ENCODE measurements around the gene CAPN9. TPM values are rescaled to one million over a fixed set of nuclear protein-coding genes. Genes with fewer than 3 reads are reported as not detected.

Gene CAPN9
- total RNA-seq, 4 donors from 2014 or later, result not detected

DNA sequence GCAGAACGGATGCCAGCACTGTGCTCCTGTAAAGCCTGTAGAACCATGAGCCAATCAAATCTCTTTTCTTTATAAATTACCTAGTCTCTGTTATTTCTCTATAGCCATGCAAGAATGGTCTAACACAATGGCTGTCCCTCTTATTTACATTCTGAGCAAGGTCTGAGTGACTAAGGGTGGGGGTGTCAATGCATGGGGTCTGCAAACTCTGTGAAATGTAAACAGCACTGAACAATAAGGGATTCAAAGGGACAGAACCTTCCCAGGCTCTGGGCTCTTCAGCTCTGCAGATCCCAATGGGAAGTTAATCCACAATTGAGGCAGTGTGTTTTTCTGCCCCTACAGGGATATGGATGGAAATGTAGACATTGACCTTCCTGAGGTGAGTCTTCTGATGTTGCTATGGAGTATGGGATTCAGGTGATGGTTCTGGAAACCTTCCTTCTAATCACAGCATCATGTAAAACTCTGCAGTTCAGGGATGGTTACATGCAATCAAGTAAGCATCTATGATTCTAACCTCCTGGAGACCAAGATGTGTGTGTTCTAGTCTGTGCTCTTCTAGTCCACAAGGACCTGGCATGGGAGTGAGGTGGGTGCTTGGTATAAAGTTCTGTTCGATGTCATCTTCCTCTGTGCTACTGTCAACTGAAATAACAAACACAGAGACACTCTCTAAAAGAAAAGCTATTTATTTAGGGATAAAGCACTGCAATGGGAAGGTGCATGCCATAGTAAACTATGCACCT is 38.6 kb downstream of the CAPN9 start:
- no peak overlapping the region for H3K4me3 ChIP-seq
- TF ChIP-seq, protein P1, sequence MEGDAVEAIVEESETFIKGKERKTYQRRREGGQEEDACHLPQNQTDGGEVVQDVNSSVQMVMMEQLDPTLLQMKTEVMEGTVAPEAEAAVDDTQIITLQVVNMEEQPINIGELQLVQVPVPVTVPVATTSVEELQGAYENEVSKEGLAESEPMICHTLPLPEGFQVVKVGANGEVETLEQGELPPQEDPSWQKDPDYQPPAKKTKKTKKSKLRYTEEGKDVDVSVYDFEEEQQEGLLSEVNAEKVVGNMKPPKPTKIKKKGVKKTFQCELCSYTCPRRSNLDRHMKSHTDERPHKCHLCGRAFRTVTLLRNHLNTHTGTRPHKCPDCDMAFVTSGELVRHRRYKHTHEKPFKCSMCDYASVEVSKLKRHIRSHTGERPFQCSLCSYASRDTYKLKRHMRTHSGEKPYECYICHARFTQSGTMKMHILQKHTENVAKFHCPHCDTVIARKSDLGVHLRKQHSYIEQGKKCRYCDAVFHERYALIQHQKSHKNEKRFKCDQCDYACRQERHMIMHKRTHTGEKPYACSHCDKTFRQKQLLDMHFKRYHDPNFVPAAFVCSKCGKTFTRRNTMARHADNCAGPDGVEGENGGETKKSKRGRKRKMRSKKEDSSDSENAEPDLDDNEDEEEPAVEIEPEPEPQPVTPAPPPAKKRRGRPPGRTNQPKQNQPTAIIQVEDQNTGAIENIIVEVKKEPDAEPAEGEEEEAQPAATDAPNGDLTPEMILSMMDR (IDR thresholded peaks at IDR 0.05 in 4 of 5, conservative IDR thresholded peaks at IDR 0.05 in 1 of 5), result no peak
- TF ChIP-seq POLR2A (IDR thresholded peaks at IDR 0.05), result no peak
- H3K27me3 ChIP-seq, result no peaks in the 10 kb centered on the region
- intact Hi-C loops (cut with DNase I; ENCODE audit: low total_unique reads), result no loop called here
- no peak overlapping the region for H3K27ac ChIP-seq
- no peaks in the 10 kb centered on the region for H3K36me3 ChIP-seq
- in situ Hi-C loops (cut with MboI; ENCODE audit: low sequenced_read_pairs in 4 of 4), result loop anchor here in 1 of 4 donors (25.0 kb wide), 1 partner anchor 401 kb away; no protein-coding TSS in a partner anchor
- no peaks in the 10 kb centered on the region for H3K9me3 ChIP-seq
- no peaks in the 10 kb centered on the region for H3K4me1 ChIP-seq
- no peak for DNase-seq
- no peak for ATAC-seq

- intact Hi-C loops (cut with DNase I; ENCODE audit: low total_unique reads) (no loop called here), in situ Hi-C loops (cut with MboI; ENCODE audit: low sequenced_read_pairs in 4 of 4) (loop anchor here in 1 of 4 donors (25.0 kb wide), 1 partner anchor 401 kb away; no protein-coding TSS in a partner anchor)
- Histone ChIP-seq H3K4me1 (no peaks in the 10 kb centered on the region), H3K36me3 (no peaks in the 10 kb centered on the region), H3K9me3 (no peaks in the 10 kb centered on the region), H3K27ac (no peak overlapping the region), H3K4me3 (no peak overlapping the region), H3K27me3 (no peaks in the 10 kb centered on the region)
- ATAC-seq (no peak), DNase-seq (no peak)
- TF ChIP-seq, protein P1 (IDR thresholded peaks at IDR 0.05 in 4 of 5, conservative IDR thresholded peaks at IDR 0.05 in 1 of 5), result no peak
- TF ChIP-seq POLR2A (IDR thresholded peaks at IDR 0.05), result no peak
These were observed 39.2 kb downstream of the CAPN9 start for GRCh38 chr1:230786385-230786753.

DNA sequence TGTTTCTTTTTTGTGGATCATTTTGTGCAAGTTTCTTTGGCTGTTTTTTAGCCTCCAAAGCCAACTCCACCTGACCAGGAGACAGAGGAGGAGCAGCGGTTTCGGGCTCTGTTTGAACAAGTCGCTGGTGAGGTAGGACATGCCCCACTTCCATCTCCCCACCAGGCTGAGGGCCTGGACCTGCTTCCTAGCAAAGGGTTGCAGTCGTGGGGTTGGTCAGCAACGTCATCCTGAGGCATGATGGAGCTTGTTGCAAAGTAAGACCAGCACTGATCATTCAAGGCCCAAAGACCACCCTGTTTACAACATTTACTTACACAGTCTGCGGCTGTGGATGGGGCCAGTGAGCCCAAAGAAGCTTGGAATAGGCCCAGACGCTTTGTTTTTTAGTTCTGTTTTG is 40.3 kb downstream of the CAPN9 start:
- no peak for ATAC-seq
- no peak overlapping the region for H3K27ac ChIP-seq
- DNase-seq, result no peak
- TF ChIP-seq, protein P1 (IDR thresholded peaks at IDR 0.05 in 4 of 5, conservative IDR thresholded peaks at IDR 0.05 in 1 of 5), result no peak
- TF ChIP-seq POLR2A (IDR thresholded peaks at IDR 0.05), result no peak
- H3K4me1 ChIP-seq, result no peaks in the 10 kb centered on the region
- H3K27me3 ChIP-seq, result no peaks in the 10 kb centered on the region
- intact Hi-C loops (cut with DNase I; ENCODE audit: low total_unique reads), result no loop called here
- no peaks in the 10 kb centered on the region for H3K9me3 ChIP-seq
- in situ Hi-C loops (cut with MboI; ENCODE audit: low sequenced_read_pairs in 4 of 4), result loop anchor here in 1 of 4 donors (25.0 kb wide), 1 partner anchor 400 kb away; no protein-coding TSS in a partner anchor
- H3K36me3 ChIP-seq, result no peaks in the 10 kb centered on the region
- no peak overlapping the region for H3K4me3 ChIP-seq

GRCh38 chr1:230788561-230789275 is 41.5 kb downstream of the CAPN9 start:
- Histone ChIP-seq H3K36me3 (no peaks in the 10 kb centered on the region), H3K4me3 (no peak overlapping the region), H3K4me1 (no peaks in the 10 kb centered on the region), H3K9me3 (no peaks in the 10 kb centered on the region), H3K27me3 (no peaks in the 10 kb centered on the region), H3K27ac (no peak overlapping the region)
- DNase-seq, result no peak
- ATAC-seq, result no peak
- TF ChIP-seq, protein P1 (IDR thresholded peaks at IDR 0.05 in 4 of 5, conservative IDR thresholded peaks at IDR 0.05 in 1 of 5), result no peak
- no peak for TF ChIP-seq POLR2A (IDR thresholded peaks at IDR 0.05)
- intact Hi-C loops (cut with DNase I; ENCODE audit: low total_unique reads), result no loop called here
- in situ Hi-C loops (cut with MboI; ENCODE audit: low sequenced_read_pairs in 4 of 4), result loop anchor here in 1 of 4 donors (25.0 kb wide), 1 partner anchor 399 kb away; no protein-coding TSS in a partner anchor

All from gastrocnemius medialis (tissue), 4 donors.